GM21825 (cell line): ENCODE data around the gene GPN2.
"Not testable (repeated sequence)": the region's sequence is repeated elsewhere in the genome, so short reads cannot be mapped to it uniquely, and the experiment has no call there.

Source experiments
- ATAC-seq: cut with Tn5 transposase; IDR thresholded peaks from one replicate; pipeline ENCODE4 v1.9.1; 2021; ENCODE audit warnings: mild to moderate bottlenecking, moderate library complexity; ENCODE audit not compliant: unreplicated experiment

GPN2 gene

GRCh38 chr1:26900815-26901511 is 10.9 kb upstream of the GPN2 start:
- ATAC-seq, result no peak

DNA sequence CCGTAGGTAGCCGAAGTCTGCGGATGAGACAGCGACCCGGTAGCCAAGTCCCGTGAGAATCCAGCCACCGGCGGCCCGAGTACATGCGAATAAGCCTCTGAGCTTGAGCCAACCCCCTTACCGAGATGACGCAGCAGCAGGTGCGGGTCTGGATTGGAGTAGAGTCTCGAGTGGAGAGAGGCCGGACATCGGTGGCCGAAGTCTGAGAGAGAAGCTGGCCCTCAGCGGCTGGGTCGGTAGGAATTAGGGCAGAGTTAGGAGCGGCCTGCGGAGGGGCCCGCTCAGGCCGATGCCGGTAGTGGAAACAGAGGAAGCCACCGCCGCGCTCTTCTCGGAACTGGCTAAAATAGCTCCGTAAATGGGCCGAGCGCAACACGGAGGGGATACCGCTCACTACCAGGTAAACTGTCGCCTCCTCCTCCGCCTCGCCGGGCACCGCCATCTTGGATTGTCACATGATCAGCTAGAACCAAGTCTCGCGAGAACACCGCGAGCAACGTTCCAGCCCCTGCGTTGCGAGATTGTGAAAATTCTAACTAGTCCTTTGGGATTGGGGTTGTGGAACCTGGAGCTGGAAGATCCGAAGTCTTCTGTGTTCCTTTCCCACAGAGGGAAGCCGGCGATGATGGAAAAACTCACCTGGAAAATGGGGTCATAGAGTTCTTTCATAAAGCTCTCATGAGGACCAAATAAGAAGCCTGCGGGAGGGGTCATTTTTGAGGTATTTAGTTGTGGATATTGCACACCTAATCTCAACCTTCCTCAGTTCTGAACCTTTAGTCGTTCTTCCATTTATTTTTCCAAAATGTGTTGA is 10.1 kb upstream of the GPN2 start, which contains the start of gene GPATCH3:
Gene GPATCH3, minus strand, starts transcription at position 467 of the 814 bp plus-strand sequence. Its CDS starts 25 bp downstream, at position 442.
- peak; percentile 78 for ATAC-seq

- no peak for ATAC-seq
These were observed 7.3 kb upstream of the GPN2 start for GRCh38 chr1:26897351-26897750.

GRCh38 chr1:26894263-26894662 is 4.2 kb upstream of the GPN2 start:
- no peak for ATAC-seq

DNA sequence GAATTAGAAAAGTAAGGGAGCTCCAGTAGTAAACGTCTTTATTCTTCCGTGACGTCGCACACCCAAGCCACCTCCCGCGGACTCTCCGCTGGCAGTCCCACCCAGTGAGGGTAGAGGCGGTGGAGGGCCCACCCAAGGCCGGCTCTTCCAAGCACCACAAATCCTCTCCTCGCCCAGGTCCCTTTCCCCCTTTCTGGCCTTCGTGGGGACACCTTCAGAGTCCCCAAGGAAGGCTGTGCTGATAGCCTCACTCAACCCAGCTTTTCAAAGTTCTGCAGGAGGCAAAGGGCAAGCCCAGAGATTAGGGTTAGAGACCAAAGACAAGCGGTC is 349 bp upstream of the GPN2 start:
- peak; percentile 21 for ATAC-seq

- ATAC-seq, result no peak
These were observed 1.9 kb downstream of the GPN2 start for GRCh38 chr1:26888231-26888630.

- ATAC-seq, result no peak
These were observed 3.0 kb downstream of the GPN2 start for GRCh38 chr1:26887125-26887524.

- ATAC-seq, result no peak
These were observed 7.2 kb downstream of the GPN2 start for GRCh38 chr1:26882696-26883463.

- ATAC-seq, result not testable (repeated sequence)
These were observed 8.5 kb downstream of the GPN2 start for GRCh38 chr1:26881611-26882010.

- no peak for ATAC-seq
These were observed 10.3 kb downstream of the GPN2 start for GRCh38 chr1:26879793-26880192.

DNA sequence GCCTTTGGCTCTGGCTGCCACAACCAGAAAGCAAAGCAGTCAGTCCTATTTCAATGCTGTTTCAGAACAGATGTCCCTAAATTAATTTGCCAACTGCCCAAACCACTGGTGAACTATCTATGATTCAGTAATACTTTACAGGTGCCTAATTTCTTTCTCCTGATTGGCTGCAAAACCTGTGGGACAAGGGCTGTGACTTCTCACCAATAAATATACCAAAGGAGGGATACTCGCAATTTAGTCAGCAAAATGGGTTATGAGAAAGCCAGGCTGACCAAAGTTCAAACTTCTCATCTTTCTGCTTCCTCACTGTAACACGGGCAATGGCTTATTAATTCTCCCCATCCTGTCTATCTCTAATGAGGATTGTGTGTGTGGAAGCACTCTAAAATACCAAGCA is 12.8 kb downstream of the GPN2 start:
- ATAC-seq, result no peak

DNA sequence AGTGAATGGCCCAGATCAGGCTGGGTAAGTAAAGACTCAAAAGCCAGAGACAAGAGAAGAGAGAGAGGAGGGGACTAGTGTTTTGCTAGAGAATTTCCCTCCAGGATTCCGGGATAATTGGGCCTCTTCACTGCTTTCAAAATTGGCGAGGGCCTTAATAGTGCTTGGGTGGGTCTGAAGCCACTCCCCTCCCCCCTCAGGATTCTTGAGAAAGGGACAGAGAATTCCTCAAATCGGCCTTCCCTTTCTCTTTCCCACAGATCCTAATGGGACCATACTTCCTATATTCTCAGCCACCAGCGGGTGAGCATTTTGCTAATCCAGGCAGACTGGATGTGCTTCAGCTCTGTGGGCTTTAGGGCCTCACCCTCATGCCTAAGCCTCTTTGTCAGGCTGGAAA is 15.2 kb downstream of the GPN2 start:
- no peak for ATAC-seq

DNA sequence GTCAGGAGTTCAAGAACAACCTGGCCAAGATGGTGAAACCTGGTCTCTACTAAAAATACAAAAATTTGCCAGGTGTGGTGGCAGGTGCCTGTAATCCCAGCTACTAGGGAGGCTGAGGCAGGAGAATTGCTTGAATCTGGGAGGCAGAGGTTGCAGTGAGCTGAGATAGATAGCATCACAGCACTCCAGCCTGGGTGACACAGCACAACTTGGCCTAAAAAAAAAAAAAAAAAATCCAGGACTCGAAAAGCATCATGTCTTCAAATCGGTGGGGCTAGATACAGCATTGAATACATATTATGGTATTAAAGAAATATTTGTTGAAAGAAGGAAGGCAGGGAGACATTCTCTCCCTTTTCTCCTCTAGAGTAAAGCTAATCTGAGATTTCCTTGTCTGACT is 17.0 kb downstream of the GPN2 start:
- not testable (repeated sequence) for ATAC-seq

- peak; percentile 85 for ATAC-seq
These were observed 25.2 kb downstream of the GPN2 start for GRCh38 chr1:26864610-26865480.

GRCh38 chr1:26863685-26864077 is 26.4 kb downstream of the GPN2 start:
- no peak for ATAC-seq

DNA sequence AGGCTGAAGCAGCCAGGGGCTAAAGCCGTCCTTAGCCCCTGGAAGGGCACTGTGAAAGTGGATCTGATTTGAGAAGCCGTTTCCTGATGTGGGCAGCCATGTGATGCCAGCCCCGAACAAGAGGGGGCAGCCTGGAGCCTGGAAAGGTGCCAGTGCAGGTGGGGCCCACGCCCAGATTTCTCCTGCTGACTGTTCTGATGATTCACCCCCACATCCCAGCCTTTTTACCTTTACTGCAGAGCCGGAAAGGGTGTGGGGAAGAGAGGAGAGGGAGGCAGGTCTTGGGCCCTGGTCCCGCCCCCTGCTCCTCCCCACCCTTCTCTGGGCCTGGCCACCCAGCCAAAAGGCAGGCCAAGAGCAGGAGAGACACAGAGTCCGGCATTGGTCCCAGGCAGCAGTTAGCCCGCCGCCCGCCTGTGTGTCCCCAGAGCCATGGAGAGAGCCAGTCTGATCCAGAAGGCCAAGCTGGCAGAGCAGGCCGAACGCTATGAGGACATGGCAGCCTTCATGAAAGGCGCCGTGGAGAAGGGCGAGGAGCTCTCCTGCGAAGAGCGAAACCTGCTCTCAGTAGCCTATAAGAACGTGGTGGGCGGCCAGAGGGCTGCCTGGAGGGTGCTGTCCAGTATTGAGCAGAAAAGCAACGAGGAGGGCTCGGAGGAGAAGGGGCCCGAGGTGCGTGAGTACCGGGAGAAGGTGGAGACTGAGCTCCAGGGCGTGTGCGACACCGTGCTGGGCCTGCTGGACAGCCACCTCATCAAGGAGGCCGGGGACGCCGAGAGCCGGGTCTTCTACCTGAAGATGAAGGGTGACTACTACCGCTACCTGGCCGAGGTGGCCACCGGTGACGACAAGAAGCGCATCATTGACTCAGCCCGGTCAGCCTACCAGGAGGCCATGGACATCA is 27.1 kb downstream of the GPN2 start, which contains the start of gene SFN:
Gene SFN, plus strand, starts transcription at position 369 of the 904 bp plus-strand sequence. Its CDS starts 64 bp downstream, at position 433.
- ATAC-seq, result no peak

DNA sequence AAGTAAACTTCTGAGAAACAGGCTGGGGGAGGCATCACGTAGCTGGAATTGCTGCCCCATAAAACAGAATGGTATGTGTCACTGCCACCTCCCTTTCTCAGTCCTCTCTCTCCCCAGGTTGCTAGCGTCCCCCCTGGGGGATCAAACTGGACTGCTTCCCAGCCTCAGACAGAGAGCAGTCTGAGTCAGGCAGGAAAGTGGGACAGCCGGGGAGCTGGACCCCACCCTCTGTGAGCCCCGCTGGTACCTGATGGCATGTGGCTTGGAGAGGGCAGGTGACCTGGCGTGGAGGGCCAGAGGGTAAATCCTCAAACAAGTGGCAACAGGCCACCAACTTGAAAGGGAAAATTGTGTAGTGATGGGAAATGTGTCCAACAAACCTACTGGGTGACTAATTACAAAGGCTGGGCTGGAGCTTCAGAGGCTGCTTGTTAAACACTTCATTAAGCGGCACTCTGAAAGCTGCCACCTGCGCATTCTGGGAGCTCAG is 28.1 kb downstream of the GPN2 start:
- ATAC-seq, result no peak

DNA sequence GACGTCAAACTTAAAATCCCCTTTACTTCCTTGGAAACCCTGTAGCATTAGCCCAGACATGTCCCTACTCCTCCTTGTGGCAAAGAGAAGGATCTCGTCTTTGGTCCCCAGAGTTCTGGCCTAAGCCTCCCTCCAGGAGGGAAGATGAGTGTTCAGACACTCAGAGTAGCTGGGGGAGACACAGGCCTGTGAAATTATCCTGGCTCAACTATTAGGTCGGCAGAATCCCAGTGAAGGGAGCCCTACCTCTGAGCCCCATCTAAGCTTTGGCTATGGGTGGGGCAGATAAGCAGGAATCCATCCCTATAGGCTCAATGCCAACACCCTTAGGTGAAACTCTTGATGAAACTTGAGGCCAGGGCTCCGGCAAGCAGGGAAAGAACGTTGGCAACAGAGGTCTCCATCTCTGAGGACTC is 28.8 kb downstream of the GPN2 start:
- no peak for ATAC-seq

GRCh38 chr1:26858891-26859640 is 31.0 kb downstream of the GPN2 start:
- ATAC-seq, result no peak
